SK-N-SH treated with all-trans-retinoic acid at 6 μM for 48 hours (cell line): Measurements from ENCODE around the gene ROBO2.

Experiments used
- ATAC-seq: fragments of 200-7000 bp; cut with Tn5 transposase; 3 replicates; pipeline ENCODE4 v1.9.1; 2020; ENCODE audit warnings: mild to moderate bottlenecking, moderate library complexity
- ARNTL ChIP-seq: fragments of 450-650 bp; formaldehyde crosslinking; IDR thresholded peaks from 2 replicates; pipeline ENCODE4 v1.5.0; 2020; ENCODE audit warnings: low read depth, mild to moderate bottlenecking, moderate library complexity, borderline replicate concordance
- BACH2 ChIP-seq: fragments of 250-450 bp; sonication (Bioruptor Pico); IDR thresholded peaks from 2 replicates; pipeline ENCODE4 v1.9.0; 2021; ENCODE audit warnings: mild to moderate bottlenecking, borderline replicate concordance
- CREB5 ChIP-seq: fragments of 250-450 bp; sonication (Bioruptor Pico); IDR thresholded peaks from 2 replicates; pipeline ENCODE4 v1.5.1; 2020; ENCODE audit warnings: low read depth, mild to moderate bottlenecking, moderate library complexity
- CSDC2 ChIP-seq: fragments of 250-450 bp; sonication (Bioruptor Pico); IDR thresholded peaks from 2 replicates; pipeline ENCODE4 v1.5.0; 2020; ENCODE audit warnings: mild to moderate bottlenecking, moderate library complexity
- CSRNP3 ChIP-seq: fragments of 250-450 bp; sonication (Bioruptor Pico); IDR thresholded peaks from 2 replicates; pipeline ENCODE4 v1.5.1; 2021; ENCODE audit warnings: mild to moderate bottlenecking, moderate library complexity
- ESRRG ChIP-seq: fragments of 250-450 bp; sonication (Bioruptor Pico); IDR thresholded peaks from 2 replicates; pipeline ENCODE4 v1.6.1; 2021; ENCODE audit warnings: mild to moderate bottlenecking
- GLIS3 ChIP-seq: fragments of 250-450 bp; sonication (Bioruptor Pico); IDR thresholded peaks from 2 replicates; pipeline ENCODE4 v1.5.0; 2020; ENCODE audit warnings: mild to moderate bottlenecking, moderate library complexity
- ISL1 ChIP-seq: fragments of 250-450 bp; sonication (Bioruptor Pico); IDR thresholded peaks from 2 replicates; pipeline ENCODE4 v2.1.2; 2022; ENCODE audit warnings: mild to moderate bottlenecking, moderate library complexity
- OSR1 ChIP-seq: fragments of 250-450 bp; sonication (Bioruptor Pico); IDR thresholded peaks from 2 replicates; pipeline ENCODE4 v1.8.0; 2022; ENCODE audit warnings: moderate library complexity, mild to moderate bottlenecking, inconsistent platforms
- PATZ1 ChIP-seq: fragments of 250-450 bp; sonication (Bioruptor Pico); IDR thresholded peaks from 2 replicates; pipeline ENCODE4 v1.8.0; 2020; ENCODE audit warnings: mild to moderate bottlenecking, moderate library complexity, borderline replicate concordance
- POU6F1 ChIP-seq: fragments of 250-450 bp; sonication (Bioruptor Pico); IDR thresholded peaks from 2 replicates; pipeline ENCODE4 v1.8.0; 2021; ENCODE audit warnings: low read depth, mild to moderate bottlenecking, moderate library complexity, borderline replicate concordance
- PPARA ChIP-seq: fragments of 250-450 bp; sonication (Bioruptor Pico); IDR thresholded peaks from 2 replicates; pipeline ENCODE4 v1.5.0; 2020; ENCODE audit warnings: mild to moderate bottlenecking, borderline replicate concordance
- RARB ChIP-seq: fragments of 250-450 bp; sonication (Bioruptor Pico); IDR thresholded peaks from 2 replicates; pipeline ENCODE4 v1.8.0; 2021; ENCODE audit warnings: mild to moderate bottlenecking, moderate library complexity
- SNAI2 ChIP-seq: fragments of 250-450 bp; sonication (Bioruptor Pico); IDR thresholded peaks from 2 replicates; pipeline ENCODE4 v1.5.0; 2020; ENCODE audit warnings: mild to moderate bottlenecking, moderate library complexity
- TCF4 ChIP-seq: fragments of 250-450 bp; sonication (Bioruptor Pico); IDR thresholded peaks from 2 replicates; pipeline ENCODE4 v1.8.0; 2021; ENCODE audit warnings: mild to moderate bottlenecking, moderate library complexity, borderline replicate concordance
- TOX ChIP-seq: fragments of 250-450 bp; sonication (Bioruptor Pico); IDR thresholded peaks from 2 replicates; pipeline ENCODE4 v1.8.0; 2021; ENCODE audit warnings: mild to moderate bottlenecking, moderate library complexity, borderline replicate concordance
- TSHZ2 ChIP-seq: fragments of 250-450 bp; sonication (Bioruptor Pico); IDR thresholded peaks from 2 replicates; pipeline ENCODE4 v1.5.0; 2020; ENCODE audit warnings: mild to moderate bottlenecking, moderate library complexity
- ZFP3 ChIP-seq: fragments of 250-450 bp; sonication (Bioruptor Pico); IDR thresholded peaks from 2 replicates; pipeline ENCODE4 v1.5.0; 2020; ENCODE audit warnings: mild to moderate bottlenecking, moderate library complexity
- ZFP30 ChIP-seq: fragments of 450-650 bp; formaldehyde crosslinking; IDR thresholded peaks from 2 replicates; pipeline ENCODE4 v1.5.0; 2022; ENCODE audit warnings: mild to moderate bottlenecking, moderate library complexity
- ZNF565 ChIP-seq: fragments of 450-650 bp; formaldehyde crosslinking; conservative IDR thresholded peaks from 2 replicates; pipeline ENCODE4 v1.5.0; 2020; ENCODE audit warnings: low read depth, mild to moderate bottlenecking, moderate library complexity
- ZNF70 ChIP-seq: fragments of 450-650 bp; formaldehyde crosslinking; IDR thresholded peaks from 2 replicates; pipeline ENCODE4 v1.5.0; 2020; ENCODE audit warnings: mild to moderate bottlenecking, moderate library complexity
- ZNF8 ChIP-seq: fragments of 450-650 bp; formaldehyde crosslinking; IDR thresholded peaks from 2 replicates; pipeline ENCODE4 v1.5.0; 2020; ENCODE audit warnings: mild to moderate bottlenecking, moderate library complexity

Gene ROBO2

GRCh38 chr3:77191640-77192039, 151.7 kb downstream of the ROBO2 start:
- no peak for TF ChIP-seq TCF4 (CRISPR knock-in tag)
- no peak for TF ChIP-seq SNAI2
- TF ChIP-seq PATZ1 (CRISPR knock-in tag): no peak
- no peak for TF ChIP-seq ZFP30
- TF ChIP-seq ZNF565 (CRISPR knock-in tag): no peak
- no peak for TF ChIP-seq PPARA (CRISPR knock-in tag)
- TF ChIP-seq ZNF8 (CRISPR knock-in tag): no peak
- no peak for TF ChIP-seq OSR1 (CRISPR knock-in tag)
- TF ChIP-seq CSDC2 (CRISPR knock-in tag): no peak
- TF ChIP-seq ZNF70: no peak
- TF ChIP-seq ESRRG: no peak
- TF ChIP-seq RARB (CRISPR knock-in tag): no peak
- TF ChIP-seq ZFP3: no peak
- TF ChIP-seq TOX: no peak
- no peak for ATAC-seq

GRCh38 chr3:77195766-77196545, 156.1 kb downstream of the ROBO2 start:
- no peak for ATAC-seq
- TF ChIP-seq PPARA (CRISPR knock-in tag) (no peak), GLIS3 (no peak), CREB5 (CRISPR knock-in tag) (no peak), CSDC2 (CRISPR knock-in tag) (no peak), CSRNP3 (CRISPR knock-in tag) (no peak), ZNF565 (CRISPR knock-in tag) (no peak), BACH2 (no peak), TCF4 (CRISPR knock-in tag) (no peak), SNAI2 (no peak), ESRRG (no peak), POU6F1 (CRISPR knock-in tag) (no peak), RARB (CRISPR knock-in tag) (no peak), ISL1 (no peak), ZFP30 (no peak), ARNTL (CRISPR knock-in tag) (no peak), PATZ1 (CRISPR knock-in tag) (no peak), ZFP3 (no peak)
- TF ChIP-seq, all 23 proteins: peak for 0

- no peak for ATAC-seq
- TF ChIP-seq PPARA (CRISPR knock-in tag) (no peak), BACH2 (no peak), TSHZ2 (CRISPR knock-in tag) (no peak), SNAI2 (no peak), TCF4 (CRISPR knock-in tag) (no peak), ZNF8 (CRISPR knock-in tag) (no peak), GLIS3 (no peak), POU6F1 (CRISPR knock-in tag) (no peak), ZNF565 (CRISPR knock-in tag) (no peak), RARB (CRISPR knock-in tag) (no peak)
These were observed 157.5 kb downstream of the ROBO2 start for GRCh38 chr3:77197408-77197807.
